GM21360 (cell line): ENCODE results near the gene UCP2.
"Not testable (repeated sequence)": the region's sequence is repeated elsewhere in the genome, so short reads cannot be mapped to it uniquely, and the experiment has no call there.

ENCODE experiments used
- ATAC-seq: cut with Tn5 transposase; IDR thresholded peaks from one replicate; pipeline ENCODE4 v1.9.1; 2021; ENCODE audit warnings: mild to moderate bottlenecking, moderate library complexity; ENCODE audit not compliant: unreplicated experiment

Gene UCP2

GRCh38 chr11:73946798-73947458, 35.7 kb downstream of the UCP2 start:
- ATAC-seq: no peak

- ATAC-seq: no peak
Observed at GRCh38 chr11:73945396-73945795, 37.2 kb downstream of the UCP2 start.

- ATAC-seq: no peak
Observed at GRCh38 chr11:73944901-73945300, 37.7 kb downstream of the UCP2 start.

GRCh38 chr11:73944085-73944484, 38.6 kb downstream of the UCP2 start:
- ATAC-seq: no peak

- no peak for ATAC-seq
Observed at GRCh38 chr11:73942010-73942409, 40.6 kb downstream of the UCP2 start.

- no peak for ATAC-seq
Observed at GRCh38 chr11:73940801-73941570, 41.7 kb downstream of the UCP2 start.

GRCh38 chr11:73939096-73939495, 43.5 kb downstream of the UCP2 start:
- ATAC-seq: no peak

- ATAC-seq: not testable (repeated sequence)
Observed at GRCh38 chr11:73936047-73936446, 46.6 kb downstream of the UCP2 start.

- no peak for ATAC-seq
Observed at GRCh38 chr11:73932781-73933180, 49.9 kb downstream of the UCP2 start.

- ATAC-seq: no peak
Observed at GRCh38 chr11:73931951-73932350, 50.7 kb downstream of the UCP2 start.

GRCh38 chr11:73931039-73931645, 51.5 kb downstream of the UCP2 start:
- no peak for ATAC-seq

- ATAC-seq: no peak
Observed at GRCh38 chr11:73929388-73929787, 53.3 kb downstream of the UCP2 start.
